HEK293 (cell line): ENCODE data around the gene LIPK.

ENCODE experiments used
- CTCF ChIA-PET: fragments of 350-600 bp; formaldehyde crosslinking; extraction: SDS; loops from one replicate; lab custom pipeline; 2021; ENCODE audit warnings: antibody characterized with exemption; lab: Yijun Ruan, JAX
- POLR2A ChIA-PET: fragments of 300-600 bp; formaldehyde crosslinking; extraction: SDS; loops from one replicate; lab custom pipeline; 2020; ENCODE audit warnings: antibody characterized with exemption, inconsistent platforms; lab: Yijun Ruan, JAX
- H3K27ac ChIP-seq: fragments of 200-500 bp; sonication (Bioruptor generic); 2 replicates; pipeline ENCODE4 v1.5.1; 2014; ENCODE audit warnings: low read depth, low read length, control low read depth, inconsistent platforms; ENCODE audit errors: extremely low read depth
- H3K36me3 ChIP-seq, 2 experiments: fragments of 200-500 bp in 1 of 2; sonication (Bioruptor generic) in 1 of 2; 1 replicate in 1 of 2; 2 replicates in 1 of 2; pipeline ENCODE4 v1.5.1; 2014 to 2017; ENCODE audit warnings: inconsistent platforms in 2 of 2, low read length in 2 of 2; ENCODE audit not compliant: control insufficient read depth in 2 of 2, insufficient read depth in 1 of 2
- H3K4me1 ChIP-seq: fragments of 200-500 bp; sonication (Bioruptor generic); 2 replicates; pipeline ENCODE4 v1.5.1; 2014; ENCODE audit warnings: mild to moderate bottlenecking, low read length, inconsistent platforms; ENCODE audit not compliant: control insufficient read depth, insufficient read depth
- H3K4me3 ChIP-seq: 2 replicates; pipeline ENCODE4 v1.5.1; 2011; ENCODE audit warnings: low read depth, mild to moderate bottlenecking, control low read depth, low read length, moderate library complexity
- H3K9me3 ChIP-seq: fragments of 200-500 bp; sonication (Bioruptor generic); 2 replicates; pipeline ENCODE4 v1.5.1; 2014; ENCODE audit warnings: low read depth, low read length, inconsistent platforms; ENCODE audit not compliant: control insufficient read depth, insufficient read depth
- BCL6B ChIP-seq: fragments of 450-650 bp; formaldehyde crosslinking; IDR thresholded peaks from 2 replicates; pipeline ENCODE4 v1.5.1; 2017; ENCODE audit warnings: missing biosample characterization, missing genetic modification characterization
- ELK4 ChIP-seq: IDR thresholded peaks from 2 replicates; pipeline ENCODE4 v1.6.1; 2011; ENCODE audit warnings: mild to moderate bottlenecking, low read depth, low read length, borderline replicate concordance
- PRDM10 ChIP-seq: fragments of 450-650 bp; formaldehyde crosslinking; IDR thresholded peaks from 2 replicates; pipeline ENCODE4 v1.5.1; 2016; ENCODE audit warnings: missing biosample characterization, missing genetic modification characterization
- REPIN1 ChIP-seq: fragments of 450-650 bp; formaldehyde crosslinking; IDR thresholded peaks from 2 replicates; pipeline ENCODE4 v1.5.1; 2017; ENCODE audit warnings: missing biosample characterization, missing genetic modification characterization, low read depth
- ZBTB21 ChIP-seq: fragments of 450-650 bp; formaldehyde crosslinking; IDR thresholded peaks from 2 replicates; pipeline ENCODE4 v1.5.1; 2017; ENCODE audit warnings: missing biosample characterization, missing genetic modification characterization
- ZBTB7A ChIP-seq: fragments of 450-650 bp; formaldehyde crosslinking; IDR thresholded peaks from 2 replicates; pipeline ENCODE4 v1.5.1; 2016; ENCODE audit warnings: low read depth, missing biosample characterization, missing genetic modification characterization
- ZFHX2 ChIP-seq: fragments of 450-650 bp; formaldehyde crosslinking; conservative IDR thresholded peaks from 2 replicates; pipeline ENCODE4 v1.5.1; 2016; ENCODE audit warnings: missing biosample characterization, missing genetic modification characterization
- ZFP37 ChIP-seq: fragments of 450-650 bp; formaldehyde crosslinking; IDR thresholded peaks from 2 replicates; pipeline ENCODE4 v1.5.1; 2016; ENCODE audit warnings: missing biosample characterization, missing genetic modification characterization
- ZNF121 ChIP-seq: fragments of 450-650 bp; formaldehyde crosslinking; IDR thresholded peaks from 2 replicates; pipeline ENCODE4 v1.5.1; 2016; ENCODE audit warnings: missing biosample characterization, missing genetic modification characterization
- ZNF211 ChIP-seq: fragments of 450-650 bp; formaldehyde crosslinking; IDR thresholded peaks from 2 replicates; pipeline ENCODE4 v1.5.1; 2016; ENCODE audit warnings: low read depth, missing biosample characterization, missing genetic modification characterization
- ZNF354C ChIP-seq: fragments of 450-650 bp; formaldehyde crosslinking; IDR thresholded peaks from 2 replicates; pipeline ENCODE4 v1.5.1; 2016; ENCODE audit warnings: missing biosample characterization, missing genetic modification characterization, low read depth, borderline replicate concordance
- ZNF37A ChIP-seq: fragments of 450-650 bp; IDR thresholded peaks from 2 replicates; pipeline ENCODE4 v1.5.1; 2018; ENCODE audit warnings: missing biosample characterization, missing genetic modification characterization
- ZNF404 ChIP-seq: fragments of 450-650 bp; formaldehyde crosslinking; IDR thresholded peaks from 2 replicates; pipeline ENCODE4 v1.5.1; 2017; ENCODE audit warnings: missing biosample characterization, missing genetic modification characterization
- ZNF544 ChIP-seq: fragments of 450-650 bp; formaldehyde crosslinking; IDR thresholded peaks from 2 replicates; pipeline ENCODE4 v1.5.0; 2017; ENCODE audit warnings: missing biosample characterization, missing genetic modification characterization
- ZNF624 ChIP-seq: fragments of 450-650 bp; formaldehyde crosslinking; IDR thresholded peaks from 2 replicates; pipeline ENCODE4 v1.5.1; 2017; ENCODE audit warnings: missing biosample characterization, missing genetic modification characterization
- ZNF629 ChIP-seq: fragments of 450-650 bp; formaldehyde crosslinking; IDR thresholded peaks from 2 replicates; pipeline ENCODE4 v1.5.1; 2017; ENCODE audit warnings: missing biosample characterization, missing genetic modification characterization
- ZNF645 ChIP-seq: fragments of 450-650 bp; formaldehyde crosslinking; IDR thresholded peaks from 2 replicates; pipeline ENCODE4; 2016; ENCODE audit warnings: missing biosample characterization, missing genetic modification characterization
- ZNF670 ChIP-seq: fragments of 450-650 bp; formaldehyde crosslinking; IDR thresholded peaks from 2 replicates; pipeline ENCODE4 v1.5.1; 2016; ENCODE audit warnings: missing biosample characterization, missing genetic modification characterization, low read depth
- ZSCAN16 ChIP-seq: fragments of 450-650 bp; formaldehyde crosslinking; IDR thresholded peaks from 2 replicates; pipeline ENCODE4 v1.5.1; 2016; ENCODE audit warnings: missing biosample characterization, missing genetic modification characterization
- ZSCAN30 ChIP-seq: fragments of 450-650 bp; IDR thresholded peaks from 2 replicates; pipeline ENCODE4 v1.5.1; 2018; ENCODE audit warnings: missing biosample characterization, mild to moderate bottlenecking, missing genetic modification characterization, moderate library complexity
- TF ChIP-seq, protein P1 (sequence below): fragments of 450-650 bp; formaldehyde crosslinking; IDR thresholded peaks from 2 replicates; pipeline ENCODE4 v1.5.1; 2017; ENCODE audit warnings: missing biosample characterization, missing genetic modification characterization

LIPK gene

DNA sequence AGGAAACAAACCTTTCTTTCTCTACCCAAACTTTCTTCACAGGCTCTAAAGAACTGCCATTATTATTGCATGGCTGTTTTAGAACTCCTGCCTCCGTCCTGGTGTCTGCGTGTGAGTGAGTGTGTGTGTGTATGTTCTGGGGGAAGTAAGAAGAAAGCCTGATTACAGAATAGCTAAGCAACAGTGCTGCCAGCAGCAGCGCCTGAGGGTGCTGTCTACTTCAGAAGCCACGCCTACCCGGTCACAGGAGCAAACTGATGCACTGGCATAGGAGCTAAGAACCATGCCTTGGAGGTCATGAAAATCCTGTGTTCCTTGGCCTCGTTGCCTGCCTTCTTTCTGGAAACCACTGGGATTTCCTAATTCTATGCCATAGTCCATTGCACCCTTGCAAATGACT lies 25.2 kb downstream of the LIPK start (continued):
- TF ChIP-seq ZNF645 (tag by site-specific recombination) = no peak
- TF ChIP-seq ZBTB21 (tag by site-specific recombination) = no peak
- TF ChIP-seq, protein P1, sequence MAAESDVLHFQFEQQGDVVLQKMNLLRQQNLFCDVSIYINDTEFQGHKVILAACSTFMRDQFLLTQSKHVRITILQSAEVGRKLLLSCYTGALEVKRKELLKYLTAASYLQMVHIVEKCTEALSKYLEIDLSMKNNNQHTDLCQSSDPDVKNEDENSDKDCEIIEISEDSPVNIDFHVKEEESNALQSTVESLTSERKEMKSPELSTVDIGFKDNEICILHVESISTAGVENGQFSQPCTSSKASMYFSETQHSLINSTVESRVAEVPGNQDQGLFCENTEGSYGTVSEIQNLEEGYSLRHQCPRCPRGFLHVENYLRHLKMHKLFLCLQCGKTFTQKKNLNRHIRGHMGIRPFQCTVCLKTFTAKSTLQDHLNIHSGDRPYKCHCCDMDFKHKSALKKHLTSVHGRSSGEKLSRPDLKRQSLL (tag by site-specific recombination) = no peak

GRCh38 chr10:88733215-88733614 lies 27.2 kb downstream of the LIPK start:
- no peak overlapping the region for H3K27ac ChIP-seq
- H3K4me3 ChIP-seq = no peak overlapping the region
- H3K36me3 ChIP-seq = no peaks in the 10 kb centered on the region
- H3K9me3 ChIP-seq = no peaks in the 10 kb centered on the region
- CTCF ChIA-PET = interaction anchor here (0.8 to 1.6 kb wide), 3 partner anchors 39 to 168 kb away, joined by 3 read pairs; no protein-coding TSS in a partner anchor
- POLR2A ChIA-PET = no interaction called here
- no peak for TF ChIP-seq ZNF670 (tag by site-specific recombination)
- TF ChIP-seq ZSCAN16 (tag by site-specific recombination) = no peak
- TF ChIP-seq ZNF629 (tag by site-specific recombination) = no peak
- no peak for TF ChIP-seq ZFP37 (tag by site-specific recombination)
- no peak for TF ChIP-seq ZNF121 (tag by site-specific recombination)
- no peak for TF ChIP-seq ELK4
- TF ChIP-seq ZBTB7A (tag by site-specific recombination) = no peak
- no peak for TF ChIP-seq ZNF544 (tag by site-specific recombination)
- TF ChIP-seq PRDM10 (tag by site-specific recombination) = no peak
- TF ChIP-seq ZNF624 = no peak
- no peak for TF ChIP-seq ZNF37A (tag by site-specific recombination)
- TF ChIP-seq ZNF354C (tag by site-specific recombination) = no peak
- no peak for TF ChIP-seq ZNF404 (tag by site-specific recombination)
- TF ChIP-seq ZSCAN30 (tag by site-specific recombination) = no peak
- TF ChIP-seq ZFHX2 = no peak
- no peak for TF ChIP-seq REPIN1 (tag by site-specific recombination)
- no peak for TF ChIP-seq BCL6B
- no peak for TF ChIP-seq ZNF211 (tag by site-specific recombination)
- no peaks in the 10 kb centered on the region for H3K4me1 ChIP-seq
